Middle frontal gyrus (tissue), 1 donor: ENCODE results near the gene FOXQ1.

Source experiments
- DNase-seq: peaks from one replicate; pipeline ENCODE4 v3.0.0-alpha.2; 2015; ENCODE audit warnings: low spot score; ENCODE audit errors: extremely low spot score

FOXQ1 gene

DNA sequence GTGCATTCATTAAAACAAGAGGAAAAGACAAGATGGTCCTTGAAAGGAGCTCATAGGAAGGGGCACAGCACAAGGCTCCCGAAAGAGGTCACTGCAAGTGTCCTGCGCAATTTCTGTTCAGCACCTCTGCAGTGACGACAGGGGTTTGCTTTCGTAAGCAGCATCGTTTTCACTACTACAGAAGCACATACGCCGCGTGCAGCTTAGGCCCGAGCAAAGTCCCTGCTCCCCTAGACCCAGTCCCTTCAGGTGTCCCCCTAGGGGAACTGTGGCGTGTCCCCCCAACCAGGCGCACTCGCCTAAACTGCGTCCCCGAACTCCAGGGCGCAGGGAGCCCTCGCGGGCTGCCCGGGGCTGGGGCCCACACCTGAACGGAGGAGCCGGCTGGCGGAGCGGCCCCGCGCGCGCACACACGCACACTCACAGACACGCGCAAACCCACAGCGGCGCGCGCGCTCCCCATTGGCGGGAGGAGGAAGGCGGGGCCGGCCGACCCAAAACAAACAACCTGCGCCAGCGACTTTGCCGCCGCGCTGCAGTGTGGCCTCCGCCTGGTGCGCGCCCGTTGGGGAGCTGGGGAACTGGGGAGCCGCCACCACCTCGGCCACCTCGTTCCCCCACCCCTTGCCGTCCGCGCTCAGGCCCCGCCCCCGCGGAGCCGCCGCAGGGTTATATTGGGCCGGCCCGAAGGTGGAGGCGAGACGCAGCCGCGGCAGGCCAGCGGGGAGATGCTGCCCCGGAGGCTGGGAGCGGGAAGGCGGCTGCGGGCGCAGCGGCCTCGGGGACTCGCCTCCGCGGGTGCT lies at the start of gene FOXQ1:
FOXQ1 (plus strand) TSS at position 699 of the 803 bp plus-strand sequence. CDS start 607 bp downstream, outside the sequence.
- DNase-seq = peak; percentile 9

DNA sequence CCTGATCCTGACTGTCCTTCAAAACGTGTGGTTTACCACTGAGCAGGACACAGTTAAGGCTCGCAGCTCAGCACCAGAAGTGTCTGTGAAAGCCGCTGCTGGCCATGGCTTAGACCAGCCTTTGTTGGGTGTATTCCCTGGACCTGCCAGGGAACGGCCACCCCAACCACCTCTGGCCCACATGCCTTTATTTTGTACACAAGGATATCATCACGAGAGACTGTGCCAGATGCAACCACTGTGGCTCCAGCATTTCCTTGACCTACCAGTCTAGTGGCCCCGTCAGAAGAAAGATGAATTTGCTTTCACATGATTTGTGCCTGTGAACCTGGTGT lies 49.2 kb upstream of the FOXQ1 start:
- no peak for DNase-seq

DNA sequence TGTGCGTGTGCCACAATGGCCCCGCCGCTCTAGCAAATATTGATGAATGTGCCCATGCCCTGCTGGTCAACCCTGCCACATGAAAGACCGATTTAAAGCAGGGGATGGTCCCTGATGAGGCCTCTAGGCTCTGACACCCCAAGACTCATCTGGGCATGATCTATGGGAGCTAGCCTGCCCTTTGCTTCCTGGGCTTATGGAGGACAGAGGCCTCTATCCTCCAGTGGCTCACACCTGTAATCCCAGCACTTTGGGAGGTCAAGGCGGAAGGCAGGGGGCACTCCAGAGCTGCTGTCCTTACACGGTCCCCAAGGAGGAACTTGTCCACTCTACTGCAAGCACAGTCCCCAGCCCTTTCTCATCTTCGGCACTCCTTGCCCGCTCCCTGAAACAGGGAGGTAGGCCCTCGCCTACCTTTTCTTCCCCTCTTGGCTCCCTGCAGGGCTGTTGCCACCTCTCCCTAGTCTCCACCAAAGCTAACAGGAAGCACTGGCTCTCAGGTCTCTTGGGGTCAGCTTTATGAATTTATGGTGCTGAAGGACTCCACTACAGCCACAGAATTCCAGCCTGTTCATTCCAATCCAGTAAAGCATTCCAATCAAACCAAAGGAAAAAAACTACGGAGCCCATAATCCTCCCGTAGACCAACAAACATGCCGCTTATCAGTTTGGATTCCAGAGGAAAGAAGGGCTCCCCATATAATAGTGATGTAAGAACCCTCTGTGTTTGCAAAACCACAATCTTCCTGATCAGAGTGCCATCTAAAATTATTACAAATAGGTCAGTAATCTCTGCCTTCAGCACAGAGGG lies 48.7 kb upstream of the FOXQ1 start:
- no peak for DNase-seq

GRCh38 chr6:1263850-1264377 lies 48.0 kb upstream of the FOXQ1 start:
- no peak for DNase-seq

- DNase-seq = no peak
Measured at GRCh38 chr6:1264619-1265445, 47.1 kb upstream of the FOXQ1 start.

DNA sequence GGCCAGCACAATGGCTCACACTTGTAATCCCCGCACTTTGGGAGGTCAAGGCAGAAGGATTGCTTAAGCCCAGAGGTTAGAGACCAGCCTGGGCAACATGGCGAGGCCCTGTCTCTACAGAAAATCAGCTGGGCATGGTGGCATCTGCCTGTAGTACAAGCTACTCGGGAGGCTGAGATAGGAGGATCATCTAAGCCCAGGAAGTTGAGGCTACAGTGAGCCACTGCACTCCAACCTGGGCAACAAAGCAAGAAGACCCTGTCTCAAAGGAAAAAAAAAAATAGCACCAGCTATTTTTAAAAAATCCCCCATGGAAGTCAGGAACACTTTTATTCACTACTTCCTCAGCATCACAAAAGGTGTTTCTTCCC lies 45.2 kb upstream of the FOXQ1 start:
- no peak for DNase-seq

- DNase-seq = no peak
Measured at GRCh38 chr6:1267057-1267732, 44.7 kb upstream of the FOXQ1 start.

GRCh38 chr6:1267790-1268762 lies 43.8 kb upstream of the FOXQ1 start:
- no peak for DNase-seq

- DNase-seq = no peak
Measured at GRCh38 chr6:1271071-1271763, 40.7 kb upstream of the FOXQ1 start.

GRCh38 chr6:1278061-1278720 lies 33.7 kb upstream of the FOXQ1 start:
- DNase-seq = no peak

DNA sequence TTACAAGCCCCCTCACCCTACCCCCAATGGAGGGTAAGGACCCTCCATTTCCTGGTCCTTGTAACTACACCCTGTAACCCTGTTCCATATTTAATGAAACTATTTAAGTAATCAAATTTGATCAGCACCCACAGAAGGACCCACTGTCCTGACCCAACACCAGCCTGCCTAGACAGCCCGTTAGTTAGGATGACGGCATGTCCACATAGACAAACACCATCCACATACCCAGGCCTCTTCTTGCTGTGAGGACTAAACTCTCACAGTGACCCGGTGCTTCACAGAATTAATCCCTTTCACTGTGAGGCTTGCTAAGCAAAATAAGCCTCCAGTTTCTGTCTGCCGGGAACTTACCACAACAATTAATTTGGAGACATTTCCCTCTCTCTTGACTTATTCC lies 32.8 kb upstream of the FOXQ1 start:
- no peak for DNase-seq

DNA sequence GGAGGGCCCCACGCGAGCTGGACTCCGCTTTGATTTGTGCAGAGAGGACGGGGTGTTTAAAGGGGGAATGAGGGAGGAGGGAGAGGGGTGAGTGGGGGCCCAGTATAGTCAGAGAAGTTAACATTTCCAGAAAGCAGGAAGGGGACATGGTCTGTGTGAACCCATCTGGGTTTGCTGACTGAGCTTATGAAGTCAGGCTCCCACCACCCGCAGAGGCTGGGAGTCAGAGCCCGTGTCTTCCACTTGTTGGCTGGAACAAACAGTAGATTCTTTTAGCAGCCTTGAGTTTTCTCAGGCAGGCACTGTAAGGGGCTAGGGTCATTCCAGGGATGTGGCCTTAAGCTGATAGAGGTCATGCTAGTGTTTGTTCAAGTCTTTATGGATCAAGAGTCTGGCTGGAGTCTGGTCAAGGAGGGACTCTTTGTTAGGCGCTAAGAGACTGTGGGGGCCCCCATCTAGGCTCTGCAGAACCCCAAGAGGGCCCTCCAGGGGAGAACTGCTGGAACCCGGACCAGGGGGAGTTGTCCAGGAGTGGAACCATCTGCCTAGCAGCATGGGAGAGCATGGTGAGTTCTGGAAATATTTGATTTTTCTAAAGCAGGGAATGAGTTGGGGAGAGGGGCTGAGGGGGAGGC lies 31.1 kb upstream of the FOXQ1 start:
- no peak for DNase-seq

GRCh38 chr6:1281746-1282145 lies 30.2 kb upstream of the FOXQ1 start:
- DNase-seq = no peak

GRCh38 chr6:1283501-1283900 lies 28.4 kb upstream of the FOXQ1 start:
- DNase-seq = no peak

DNA sequence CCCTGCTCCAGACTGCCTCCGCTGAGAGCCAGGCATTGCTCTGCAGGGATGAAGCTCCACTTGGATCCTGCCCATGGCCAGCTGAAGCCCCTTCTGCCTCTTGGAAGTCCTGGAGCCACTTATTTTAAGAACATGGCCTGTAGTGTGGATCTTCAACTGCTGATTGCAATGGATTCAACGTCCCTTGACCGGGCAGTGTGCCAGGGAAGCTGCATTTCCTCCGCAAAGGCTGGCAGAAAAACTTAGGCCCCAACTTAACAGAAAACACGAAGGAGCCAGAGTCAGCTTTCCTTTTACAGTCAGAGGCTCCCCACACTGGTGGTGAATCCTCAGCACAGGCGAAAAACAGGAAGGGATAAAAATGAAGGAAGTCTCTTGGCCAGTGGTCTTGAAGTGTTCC lies 26.3 kb upstream of the FOXQ1 start:
- DNase-seq = no peak

- DNase-seq = no peak
Measured at GRCh38 chr6:1285956-1286355, 25.9 kb upstream of the FOXQ1 start.

GRCh38 chr6:1287103-1287591 lies 24.8 kb upstream of the FOXQ1 start:
- no peak for DNase-seq

DNA sequence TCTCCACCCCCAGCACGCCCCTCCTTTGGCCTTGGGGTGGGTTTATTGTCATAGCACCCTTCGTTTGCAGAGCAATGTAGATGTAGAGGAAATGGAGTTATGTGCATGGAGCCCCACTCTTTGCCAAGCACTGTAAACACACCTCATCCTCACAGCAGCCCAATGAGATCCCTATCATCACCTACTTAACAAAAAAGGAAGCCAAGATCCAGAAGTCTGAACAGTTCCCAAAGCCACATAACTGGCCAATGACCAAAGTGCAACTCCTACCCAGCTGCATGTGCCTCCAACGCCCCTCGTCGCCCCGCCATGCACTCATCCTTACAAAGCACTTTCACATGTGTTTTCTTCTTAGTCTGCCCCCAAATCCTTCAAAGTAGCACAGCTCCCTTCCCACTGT lies 21.8 kb upstream of the FOXQ1 start:
- DNase-seq = no peak
